Breast epithelium (tissue), 3 donors: ENCODE measurements around the gene USP6NL.

ENCODE experiments used
- POLR2A ChIP-seq: fragments of 450-650 bp; IDR thresholded peaks from one replicate; pipeline ENCODE4 v1.6.1; 2016; ENCODE audit warnings: antibody characterized with exemption, mild to moderate bottlenecking, moderate library complexity
- POLR2AphosphoS5 ChIP-seq, 3 donors: sonication (generic); formaldehyde crosslinking; IDR thresholded peaks; one replicate each; pipeline ENCODE4 v1.6.1; 2017; ENCODE audit warnings: antibody characterized with exemption in 3 of 3
- TF ChIP-seq, protein P1 (sequence below), 3 donors: fragments of 450-650 bp; IDR thresholded peaks; one replicate each; pipeline ENCODE4 v1.5.1; 2016 to 2017; ENCODE audit warnings: antibody characterized with exemption in 3 of 3, mild to moderate bottlenecking in 3 of 3, moderate library complexity in 3 of 3

DNA sequence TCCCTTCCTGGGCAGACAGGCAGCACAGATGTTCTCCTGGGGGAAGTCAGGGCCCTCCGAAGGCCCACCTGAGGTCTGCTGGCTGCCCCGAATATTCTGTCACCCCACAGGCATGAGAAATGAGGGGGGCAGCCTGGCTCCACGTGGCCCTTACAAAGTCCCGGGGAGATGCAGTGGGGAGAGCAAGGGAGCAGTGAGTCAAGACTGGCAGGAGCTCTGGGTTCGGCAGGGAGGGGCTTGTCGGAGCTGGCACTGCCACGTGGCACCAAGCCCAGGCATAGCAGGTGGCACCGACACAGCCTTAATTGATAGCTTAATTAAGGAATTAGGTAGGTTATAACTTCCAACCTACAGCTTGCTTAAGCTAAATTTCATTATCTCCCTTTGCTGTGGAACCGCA is 163.9 kb downstream of the USP6NL start:
- TF ChIP-seq, protein P1, sequence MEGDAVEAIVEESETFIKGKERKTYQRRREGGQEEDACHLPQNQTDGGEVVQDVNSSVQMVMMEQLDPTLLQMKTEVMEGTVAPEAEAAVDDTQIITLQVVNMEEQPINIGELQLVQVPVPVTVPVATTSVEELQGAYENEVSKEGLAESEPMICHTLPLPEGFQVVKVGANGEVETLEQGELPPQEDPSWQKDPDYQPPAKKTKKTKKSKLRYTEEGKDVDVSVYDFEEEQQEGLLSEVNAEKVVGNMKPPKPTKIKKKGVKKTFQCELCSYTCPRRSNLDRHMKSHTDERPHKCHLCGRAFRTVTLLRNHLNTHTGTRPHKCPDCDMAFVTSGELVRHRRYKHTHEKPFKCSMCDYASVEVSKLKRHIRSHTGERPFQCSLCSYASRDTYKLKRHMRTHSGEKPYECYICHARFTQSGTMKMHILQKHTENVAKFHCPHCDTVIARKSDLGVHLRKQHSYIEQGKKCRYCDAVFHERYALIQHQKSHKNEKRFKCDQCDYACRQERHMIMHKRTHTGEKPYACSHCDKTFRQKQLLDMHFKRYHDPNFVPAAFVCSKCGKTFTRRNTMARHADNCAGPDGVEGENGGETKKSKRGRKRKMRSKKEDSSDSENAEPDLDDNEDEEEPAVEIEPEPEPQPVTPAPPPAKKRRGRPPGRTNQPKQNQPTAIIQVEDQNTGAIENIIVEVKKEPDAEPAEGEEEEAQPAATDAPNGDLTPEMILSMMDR (IDR thresholded peaks at IDR 0.05) = no peak
- TF ChIP-seq POLR2A (no peak), POLR2AphosphoS5 (IDR thresholded peaks at IDR 0.05) (no peak)
